SK-N-SH (cell line): ENCODE measurements around the gene SPIRE2. TPM values are rescaled to one million over a fixed set of nuclear protein-coding genes. Genes with fewer than 3 reads are reported as not detected.

ENCODE experiments used
- CTCF ChIA-PET: fragments of 300-600, 350-600 bp; formaldehyde crosslinking; extraction: SDS; loops from one replicate; lab custom pipeline; 2021; lab: Yijun Ruan, JAX
- POLR2A ChIA-PET: fragments of 350-600 bp; sonication (Branson Sonifier 250); formaldehyde crosslinking; extraction: SDS; loops from one replicate; lab custom pipeline; 2020; ENCODE audit warnings: antibody characterized with exemption, inconsistent platforms; lab: Yijun Ruan, JAX
- DNase-seq: peaks from one replicate; pipeline ENCODE4 v3.0.0; 2012
- H2AFZ ChIP-seq: fragments of 200-600 bp; sonication (generic); 2 replicates; pipeline ENCODE4 v1.8.1; 2016; ENCODE audit warnings: antibody characterized with exemption, mild to moderate bottlenecking, low read depth
- H3F3A ChIP-seq: fragments of 200-600 bp; sonication (generic); replicated peaks from 2 replicates; pipeline ENCODE3; 2016; ENCODE audit warnings: antibody characterized with exemption, mild to moderate bottlenecking; ENCODE audit not compliant: insufficient read depth
- H3K27ac ChIP-seq, 2 experiments: fragments of 200-500 bp in 1 of 2; fragments of 200-600 bp in 1 of 2; sonication (Bioruptor generic) in 1 of 2; sonication (generic), shearing (Covaris generic) in 1 of 2; 2 replicates each; pipeline versions ENCODE4 v1.5.1 to v1.6.1; 2014 to 2016; ENCODE audit warnings: low read depth in 2 of 2, inconsistent platforms in 1 of 2, low read length in 1 of 2, mild to moderate bottlenecking in 1 of 2, mixed read lengths in 1 of 2
- H3K27me3 ChIP-seq: fragments of 200-600 bp; sonication (generic), shearing (Covaris generic); 2 replicates; pipeline ENCODE4 v1.6.1; 2016; ENCODE audit warnings: mixed run types; ENCODE audit not compliant: insufficient read depth
- H3K36me3 ChIP-seq, 2 experiments: fragments of 200-500 bp in 1 of 2; fragments of 200-600 bp in 1 of 2; sonication (Bioruptor generic) in 1 of 2; sonication (generic) in 1 of 2; replicated peaks in 1 of 2; 2 replicates each; pipeline versions ENCODE3 to v1.5.1; 2014 to 2016; ENCODE audit warnings: low read length in 1 of 2, mild to moderate bottlenecking in 1 of 2; ENCODE audit not compliant: insufficient read depth in 2 of 2, control insufficient read depth in 1 of 2
- H3K4me1 ChIP-seq, 2 experiments: fragments of 200-500 bp in 1 of 2; fragments of 200-600 bp in 1 of 2; sonication (Bioruptor generic) in 1 of 2; sonication (generic), shearing (Covaris generic) in 1 of 2; 2 replicates each; pipeline versions ENCODE4 v1.5.1 to v1.6.1; 2014 to 2016; ENCODE audit warnings: low read depth in 1 of 2, low read length in 1 of 2, mixed run types in 1 of 2; ENCODE audit not compliant: insufficient read depth in 2 of 2, control insufficient read depth in 1 of 2
- H3K4me2 ChIP-seq: fragments of 200-600 bp; sonication (generic), shearing (Covaris generic); 2 replicates; pipeline ENCODE4 v1.6.1; 2017; ENCODE audit warnings: mixed run types
- H3K4me3 ChIP-seq, 2 experiments: fragments of 200-500 bp in 1 of 2; fragments of 200-600 bp in 1 of 2; sonication (Bioruptor generic) in 1 of 2; sonication (generic), shearing (Covaris generic) in 1 of 2; 2 replicates each; pipeline versions ENCODE4 v1.5.1 to v1.8.1; 2014 to 2016; ENCODE audit warnings: low read depth in 2 of 2, inconsistent platforms in 1 of 2, low read length in 1 of 2, mild to moderate bottlenecking in 1 of 2, mixed read lengths in 1 of 2, moderate library complexity in 1 of 2
- H3K79me2 ChIP-seq: fragments of 200-600 bp; sonication (generic); 2 replicates; pipeline ENCODE4 v1.8.1; 2017; ENCODE audit warnings: mild to moderate bottlenecking; ENCODE audit not compliant: insufficient read depth
- H3K9ac ChIP-seq: fragments of 200-600 bp; sonication (generic); 2 replicates; pipeline ENCODE4 v1.6.1; 2017; ENCODE audit warnings: mixed run types
- H3K9me2 ChIP-seq: fragments of 200-600 bp; sonication (generic); 2 replicates; pipeline ENCODE4 v1.6.1; 2017; ENCODE audit warnings: mixed run types
- H3K9me3 ChIP-seq: fragments of 200-600 bp; sonication (generic); 2 replicates; pipeline ENCODE4 v1.6.1; 2017; ENCODE audit warnings: mixed run types, mild to moderate bottlenecking, moderate library complexity
- H4K20me1 ChIP-seq: fragments of 200-600 bp; sonication (generic); 2 replicates; pipeline ENCODE4 v1.6.1; 2017; ENCODE audit warnings: mild to moderate bottlenecking, mixed run types; ENCODE audit not compliant: insufficient read depth
- CTCF ChIP-seq: fragments of 200-600 bp; sonication (generic); IDR thresholded peaks from 2 replicates; pipeline ENCODE4 v1.6.1; 2017; ENCODE audit warnings: antibody characterized with exemption, mild to moderate bottlenecking, moderate library complexity
- EZH2phosphoT487 ChIP-seq: fragments of 200-600 bp; sonication (generic); IDR thresholded peaks from 2 replicates; pipeline ENCODE4 v1.6.1; 2017; ENCODE audit warnings: low read depth, mixed run types, mild to moderate bottlenecking, antibody characterized with exemption, moderate library complexity, borderline replicate concordance
- FOXJ3 ChIP-seq: sonication (generic); formaldehyde crosslinking; IDR thresholded peaks from 2 replicates; pipeline ENCODE4 v1.5.1; 2020; ENCODE audit warnings: mild to moderate bottlenecking, missing genetic modification reagents
- FOXM1 ChIP-seq: IDR thresholded peaks from 2 replicates; pipeline ENCODE4 v1.4.0; 2012; ENCODE audit warnings: low read depth, mild to moderate bottlenecking
- MXI1 ChIP-seq: IDR thresholded peaks from 2 replicates; pipeline ENCODE4 v1.6.1; 2012; ENCODE audit warnings: mild to moderate bottlenecking, low read depth, low read length, improper control_type of control experiment
- NFIC ChIP-seq: IDR thresholded peaks from 2 replicates; pipeline ENCODE4 v1.4.0; 2012; ENCODE audit warnings: borderline replicate concordance
- NRF1 ChIP-seq: IDR thresholded peaks from 2 replicates; pipeline ENCODE4 v1.6.1; 2012; ENCODE audit warnings: low read depth, mild to moderate bottlenecking, low read length
- PBX3 ChIP-seq: IDR thresholded peaks from 2 replicates; pipeline ENCODE4; 2012
- POLR2AphosphoS5 ChIP-seq: IDR thresholded peaks from 2 replicates; pipeline ENCODE4 v1.6.1; 2012; ENCODE audit warnings: low read depth, low read length
- RAD21 ChIP-seq: IDR thresholded peaks from 2 replicates; pipeline ENCODE4 v1.6.1; 2012; ENCODE audit warnings: mild to moderate bottlenecking, low read length
- RCOR1 ChIP-seq: fragments of 150-350 bp; IDR thresholded peaks from 2 replicates; pipeline ENCODE4 v1.6.1; 2017; ENCODE audit warnings: antibody characterized with exemption, low read length
- RFX5 ChIP-seq: IDR thresholded peaks from 2 replicates; pipeline ENCODE4 v1.6.1; 2012; ENCODE audit warnings: mild to moderate bottlenecking, improper control_type of control experiment, low read length
- SIN3A ChIP-seq: IDR thresholded peaks from 2 replicates; pipeline ENCODE4 v1.6.1; 2012; ENCODE audit warnings: low read depth, mild to moderate bottlenecking, low read length, moderate library complexity, borderline replicate concordance
- SMC3 ChIP-seq: IDR thresholded peaks from 2 replicates; pipeline ENCODE4 v1.6.1; 2012; ENCODE audit warnings: low read depth, low read length, improper control_type of control experiment
- TAF1 ChIP-seq: IDR thresholded peaks from 2 replicates; pipeline ENCODE4 v1.6.1; 2012; ENCODE audit warnings: low read depth, mild to moderate bottlenecking, low read length, moderate library complexity, borderline replicate concordance
- TCF12 ChIP-seq: IDR thresholded peaks from 2 replicates; pipeline ENCODE4 v1.4.0; 2012
- TEAD4 ChIP-seq: IDR thresholded peaks from 2 replicates; pipeline ENCODE4 v1.4.0; 2012; ENCODE audit warnings: mild to moderate bottlenecking, borderline replicate concordance; ENCODE audit not compliant: insufficient read depth
- YY1 ChIP-seq: IDR thresholded peaks from 2 replicates; pipeline ENCODE4 v1.4.0; 2012; ENCODE audit warnings: low read depth, mild to moderate bottlenecking
- WGBS: methylation state at CpG from one replicate; pipeline ENCODE4 v1.1.6; 2017; ENCODE audit warnings: low lambda C conversion rate; 5-methylcytosine and 5-hydroxymethylcytosine counted together
- polyA plus RNA-seq, 3 experiments: library from polyadenylated mRNA; depleted of rRNA; stranded (reverse); fragments of >200 nt; gene quantifications; 2 replicates each; pipeline ENCODE4 v1.2.3, GENCODE V29; 2012

The SPIRE2 gene
- polyA plus RNA-seq, 1 of the 3 experiments (the other 2 are of a cell fraction): 15.3 TPM

GRCh38 chr16:89909777-89910716, 81.8 kb downstream of the SPIRE2 start:
- H2AFZ ChIP-seq: no peak overlapping the region
- H3K27ac ChIP-seq: no peak overlapping the region; a peak in 1 of 4 replicates
- H3F3A ChIP-seq: peaks cover 13% of the 10 kb centered on the region
- CTCF ChIA-PET: interaction anchor here (0.7 to 7.0 kb wide), 26 partner anchors 9 to 295 kb away, joined by 3 to 53 read pairs (median 4); partner anchors contain the start of genes CDK10, MC1R, SPIRE2 and TCF25
- 73% methylated on average over 36 of the region's 47 CpGs for WGBS
- H3K9me2 ChIP-seq: no peaks in the 10 kb centered on the region
- peak overlapping the region in 1 of 2 experiments; percentile 42; a peak in 1 of 4 replicates for H3K4me3 ChIP-seq
- peaks cover 16 to 43% of the 10 kb centered on the region in 2 experiments for H3K36me3 ChIP-seq
- no peaks in the 10 kb centered on the region for H3K9me3 ChIP-seq
- H3K27me3 ChIP-seq: no peaks in the 10 kb centered on the region
- peaks cover 0 to 3% of the 10 kb centered on the region in 2 experiments; a peak in 1 of 4 replicates for H3K4me1 ChIP-seq
- no peak overlapping the region for H3K9ac ChIP-seq
- H4K20me1 ChIP-seq: no peaks in the 10 kb centered on the region
- TF ChIP-seq TEAD4: no peak
- TF ChIP-seq SMC3: peak; percentile 57; the same call in 1 of the 2 replicates
- TF ChIP-seq EZH2phosphoT487: no peak
- TF ChIP-seq RAD21: peak; percentile 59
- TF ChIP-seq CTCF: peak; percentile 86
- TF ChIP-seq, all 33 proteins: peak for 3
- POLR2A ChIA-PET: interaction anchor here (0.6 to 1.2 kb wide), 5 partner anchors 12 to 63 kb away, joined by 3 to 10 read pairs (median 3); partner anchors contain the start of genes TCF25 and TUBB3
- H3K4me2 ChIP-seq: no peak overlapping the region
- H3K79me2 ChIP-seq: no peaks in the 10 kb centered on the region
- DNase-seq: peak; percentile 92

- Histone ChIP-seq H3K79me2 (no peaks in the 10 kb centered on the region), H3K36me3 (peaks cover 16 to 37% of the 10 kb centered on the region in 2 experiments), H3K4me3 (no peak overlapping the region), H4K20me1 (no peaks in the 10 kb centered on the region), H3K27ac (no peak overlapping the region), H3K4me2 (no peak overlapping the region), H3K27me3 (no peaks in the 10 kb centered on the region), H2AFZ (no peak overlapping the region), H3F3A (peaks cover 11% of the 10 kb centered on the region), H3K4me1 (peaks cover 0 to 3% of the 10 kb centered on the region in 2 experiments; a peak in 1 of 4 replicates), H3K9me2 (no peaks in the 10 kb centered on the region), H3K9me3 (no peaks in the 10 kb centered on the region), H3K9ac (no peak overlapping the region)
- ChIA-PET POLR2A (interaction anchor here (0.6 to 1.2 kb wide), 5 partner anchors 11 to 62 kb away, joined by 3 to 10 read pairs (median 3); partner anchors contain the start of genes TCF25 and TUBB3), CTCF (interaction anchor here (0.7 to 7.0 kb wide), 21 partner anchors 8 to 296 kb away, joined by 3 to 53 read pairs (median 4); partner anchors contain the start of genes CDK10, MC1R, TCF25 and TUBB3)
- 94% methylated on average over 20 of the region's 27 CpGs for WGBS
- no peak for TF ChIP-seq FOXJ3 (CRISPR knock-in tag)
- TF ChIP-seq RFX5: no peak
- no peak for TF ChIP-seq SIN3A
- TF ChIP-seq TAF1: no peak
- TF ChIP-seq YY1: no peak
- TF ChIP-seq CTCF: no peak
- no peak for TF ChIP-seq RCOR1
- no peak for TF ChIP-seq NRF1
- no peak for TF ChIP-seq MXI1
- no peak for TF ChIP-seq POLR2AphosphoS5
- TF ChIP-seq PBX3: no peak
- TF ChIP-seq FOXM1: no peak
- TF ChIP-seq TCF12: no peak
- TF ChIP-seq NFIC: no peak
- DNase-seq: no peak
Measured at GRCh38 chr16:89910717-89911354, 82.6 kb downstream of the SPIRE2 start.
